GM19372 (cell line): ENCODE results near the gene ZNF12.
"Not testable (repeated sequence)": the region's sequence is repeated elsewhere in the genome, so short reads cannot be mapped to it uniquely, and the experiment has no call there.

Experiments used
- ATAC-seq: cut with Tn5 transposase; IDR thresholded peaks from one replicate; pipeline ENCODE4 v1.9.1; 2021; ENCODE audit warnings: mild to moderate bottlenecking, low read depth, moderate library complexity; ENCODE audit not compliant: unreplicated experiment

ZNF12 gene

GRCh38 chr7:6706666-6707407 is at the start of gene ZNF12:
ZNF12 (minus strand) TSS chr7:6706947; CDS start chr7:6705173, 1,774 bp downstream.
- peak; percentile 89 for ATAC-seq

GRCh38 chr7:6753964-6754363 is 47.2 kb upstream of the ZNF12 start, which contains the start of gene RSPH10B2:
RSPH10B2 (plus strand) TSS chr7:6754103; CDS start chr7:6757678, 3,575 bp downstream.
- ATAC-seq, result not testable (repeated sequence)

GRCh38 chr7:6750173-6750572 is 43.4 kb upstream of the ZNF12 start:
- ATAC-seq, result not testable (repeated sequence)

GRCh38 chr7:6749335-6749734 is 42.6 kb upstream of the ZNF12 start:
- not testable (repeated sequence) for ATAC-seq

- not testable (repeated sequence) for ATAC-seq
These were observed 37.8 kb upstream of the ZNF12 start for GRCh38 chr7:6744410-6745100.

GRCh38 chr7:6738415-6738814 is 31.7 kb upstream of the ZNF12 start:
- ATAC-seq, result not testable (repeated sequence)

GRCh38 chr7:6730343-6730633 is 23.5 kb upstream of the ZNF12 start:
- no peak for ATAC-seq

GRCh38 chr7:6729492-6730342 is 23.0 kb upstream of the ZNF12 start:
- ATAC-seq, result peak; percentile 90

- not testable (repeated sequence) for ATAC-seq
These were observed 22.2 kb upstream of the ZNF12 start for GRCh38 chr7:6728893-6729491.

- no peak for ATAC-seq
These were observed 20.9 kb upstream of the ZNF12 start for GRCh38 chr7:6727663-6728062.

GRCh38 chr7:6726341-6726740 is 19.6 kb upstream of the ZNF12 start:
- ATAC-seq, result not testable (repeated sequence)

GRCh38 chr7:6725003-6725402 is 18.3 kb upstream of the ZNF12 start:
- ATAC-seq, result no peak

- ATAC-seq, result not testable (repeated sequence)
These were observed 17.6 kb upstream of the ZNF12 start for GRCh38 chr7:6724351-6724750.

- no peak for ATAC-seq
These were observed 11.4 kb upstream of the ZNF12 start for GRCh38 chr7:6718124-6718523.

GRCh38 chr7:6715898-6716297 is 9.2 kb upstream of the ZNF12 start:
- ATAC-seq, result not testable (repeated sequence)

GRCh38 chr7:6714360-6714759 is 7.6 kb upstream of the ZNF12 start:
- no peak for ATAC-seq

GRCh38 chr7:6709808-6710207 is 3.1 kb upstream of the ZNF12 start:
- ATAC-seq, result no peak

- ATAC-seq, result no peak
These were observed 1.6 kb upstream of the ZNF12 start for GRCh38 chr7:6708304-6708703.

GRCh38 chr7:6705959-6706665 is 635 bp downstream of the ZNF12 start:
- peak; percentile 28 for ATAC-seq

GRCh38 chr7:6701860-6702259 is 4.9 kb downstream of the ZNF12 start:
- ATAC-seq, result no peak
